HepG2 (cell line): ENCODE data around the gene KIF3C. TPM values are rescaled to one million over a fixed set of nuclear protein-coding genes. Genes with fewer than 3 reads are reported as not detected.

Experiments used
- FOXP4 ChIP-seq: sonication (generic); formaldehyde crosslinking; IDR thresholded peaks from 2 replicates; pipeline ENCODE4 v1.4.0; 2020; ENCODE audit warnings: missing genetic modification reagents
- HMG20B ChIP-seq: conservative IDR thresholded peaks from 2 replicates; pipeline ENCODE4 v1.6.1; 2016; ENCODE audit warnings: missing genetic modification reagents, missing compliant biosample characterization
- HNF1A ChIP-seq, 2 experiments: sonication (generic) in 1 of 2; formaldehyde crosslinking in 1 of 2; IDR thresholded peaks; 2 replicates each; pipeline versions ENCODE4 v1.4.0 to v1.6.1; 2016 to 2020; ENCODE audit warnings: borderline replicate concordance in 1 of 2, low read depth in 1 of 2, mild to moderate bottlenecking in 1 of 2, missing genetic modification reagents in 1 of 2
- ZIK1 ChIP-seq: sonication (generic); formaldehyde crosslinking; IDR thresholded peaks from 2 replicates; pipeline ENCODE4 v1.5.0; 2020; ENCODE audit warnings: mild to moderate bottlenecking, low read depth, missing genetic modification reagents, borderline replicate concordance
- ZNF235 ChIP-seq: sonication (generic); formaldehyde crosslinking; IDR thresholded peaks from 2 replicates; pipeline ENCODE4 v1.8.1; 2023; ENCODE audit warnings: mild to moderate bottlenecking, missing genetic modification reagents, borderline replicate concordance
- ZNF407 ChIP-seq: sonication (generic); formaldehyde crosslinking; IDR thresholded peaks from one replicate; pipeline ENCODE4 v1.5.1; 2020; ENCODE audit warnings: mild to moderate bottlenecking, missing genetic modification reagents; ENCODE audit errors: not compliant biosample characterization
- ZNF513 ChIP-seq: sonication (generic); formaldehyde crosslinking; conservative IDR thresholded peaks from 2 replicates; pipeline ENCODE4 v1.5.0; 2020; ENCODE audit warnings: missing genetic modification reagents
- polyA plus RNA-seq, 8 experiments: library from polyadenylated mRNA; depleted of rRNA in 3 of 8; stranded (reverse) in 7 of 8; unstranded in 1 of 8; fragments of >200 nt; fragmentation: Illumina TruSeq in 4 of 8; extraction: Trizol in 4 of 8; gene quantifications; 2 replicates each; pipeline versions ENCODE4 v1.2.1 to v1.2.3, GENCODE V29; 2011 to 2016; ENCODE audit warnings: low read depth in 4 of 8, missing spikeins in 1 of 8, mixed read lengths in 1 of 8; ENCODE audit not compliant: insufficient read depth in 1 of 8
- total RNA-seq, 5 experiments: library from RNA; depleted of rRNA; stranded (reverse); fragments of >200 nt; fragmentation: Illumina TruSeq; extraction: Trizol; gene quantifications; 2 replicates each; pipeline ENCODE4 v1.2.3, GENCODE V29; 2016; ENCODE audit warnings: low read depth in 1 of 5
- TF ChIP-seq, protein P1 (sequence below): sonication (generic); formaldehyde crosslinking; conservative IDR thresholded peaks from 2 replicates; pipeline ENCODE4 v1.4.0; 2020; ENCODE audit warnings: missing genetic modification reagents

Gene KIF3C
- total and polyA plus RNA-seq, 2 of the 13 experiments (the other 11 are each of a cell fraction or from before 2014, with no cell fraction given), result 3.6 to 4.9 TPM

DNA sequence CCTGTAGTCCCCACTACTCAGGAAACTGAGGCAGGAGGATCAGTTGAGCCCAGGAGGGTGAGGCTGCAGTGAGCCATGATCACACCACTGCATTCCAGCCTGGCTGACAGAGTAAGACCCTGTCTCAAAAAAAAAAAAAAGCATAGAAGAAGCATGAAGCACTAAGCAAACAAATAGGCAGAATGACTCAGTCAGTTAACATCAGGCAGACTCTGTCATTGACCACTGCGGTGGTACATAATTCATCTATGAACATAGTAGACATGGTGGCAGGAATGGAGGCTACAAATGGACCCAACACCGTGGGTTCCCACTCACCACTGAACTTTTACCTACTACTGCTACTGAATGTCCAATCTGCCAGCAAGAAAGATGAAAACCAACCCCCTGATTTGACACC, 96.4 kb downstream of the KIF3C start (continued):
- TF ChIP-seq, protein P1, sequence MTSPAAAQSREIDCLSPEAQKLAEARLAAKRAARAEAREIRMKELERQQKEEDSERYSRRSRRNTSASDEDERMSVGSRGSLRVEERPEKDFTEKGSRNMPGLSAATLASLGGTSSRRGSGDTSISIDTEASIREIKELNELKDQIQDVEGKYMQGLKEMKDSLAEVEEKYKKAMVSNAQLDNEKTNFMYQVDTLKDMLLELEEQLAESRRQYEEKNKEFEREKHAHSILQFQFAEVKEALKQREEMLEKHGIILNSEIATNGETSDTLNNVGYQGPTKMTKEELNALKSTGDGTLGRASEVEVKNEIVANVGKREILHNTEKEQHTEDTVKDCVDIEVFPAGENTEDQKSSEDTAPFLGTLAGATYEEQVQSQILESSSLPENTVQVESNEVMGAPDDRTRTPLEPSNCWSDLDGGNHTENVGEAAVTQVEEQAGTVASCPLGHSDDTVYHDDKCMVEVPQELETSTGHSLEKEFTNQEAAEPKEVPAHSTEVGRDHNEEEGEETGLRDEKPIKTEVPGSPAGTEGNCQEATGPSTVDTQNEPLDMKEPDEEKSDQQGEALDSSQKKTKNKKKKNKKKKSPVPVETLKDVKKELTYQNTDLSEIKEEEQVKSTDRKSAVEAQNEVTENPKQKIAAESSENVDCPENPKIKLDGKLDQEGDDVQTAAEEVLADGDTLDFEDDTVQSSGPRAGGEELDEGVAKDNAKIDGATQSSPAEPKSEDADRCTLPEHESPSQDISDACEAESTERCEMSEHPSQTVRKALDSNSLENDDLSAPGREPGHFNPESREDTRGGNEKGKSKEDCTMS (CRISPR knock-in tag), result no peak
- TF ChIP-seq FOXP4 (CRISPR knock-in tag) (0 out of 2 replicates have a peak, but pooled peaks have one; percentile 29), ZNF235 (CRISPR knock-in tag) (no peak), ZNF513 (CRISPR knock-in tag) (no peak), HNF1A (IDR thresholded peaks at IDR 0.05; ENCODE audit: low read depth) (no peak), HNF1A (CRISPR knock-in tag; IDR thresholded peaks at IDR 0.05; ENCODE audit: borderline replicate concordance) (no peak), HMG20B (CRISPR knock-in tag) (no peak), ZNF407 (CRISPR knock-in tag) (no peak), ZIK1 (CRISPR knock-in tag) (no peak)
